Spinal cord (tissue), 10 donors: ENCODE measurements around the gene MSMB. TPM values are rescaled to one million over a fixed set of nuclear protein-coding genes. Genes with fewer than 3 reads are reported as not detected.
"Not testable (repeated sequence)": the region's sequence is repeated elsewhere in the genome, so short reads cannot be mapped to it uniquely, and the experiment has no call there.

Experiments
- DNase-seq, 6 donors: peaks; one replicate each; pipeline versions ENCODE4 v3.0.0 to v3.0.0-alpha.2; 2013 to 2015; ENCODE audit warnings: low spot score in 6 of 6, low read depth in 4 of 6
- H3K27ac ChIP-seq: one replicate; pipeline ENCODE4 v1.5.1; 2013; ENCODE audit warnings: low read depth, low read length, control low read depth
- H3K27me3 ChIP-seq: one replicate; pipeline ENCODE4 v1.6.1; 2013; ENCODE audit warnings: low read length; ENCODE audit not compliant: control insufficient read depth, insufficient read depth
- H3K36me3 ChIP-seq: one replicate; pipeline ENCODE4 v1.6.1; 2013; ENCODE audit warnings: low read length; ENCODE audit not compliant: control insufficient read depth, insufficient read depth
- H3K4me1 ChIP-seq: one replicate; pipeline ENCODE4 v1.6.1; 2013; ENCODE audit warnings: low read length; ENCODE audit not compliant: control insufficient read depth, insufficient read depth
- H3K4me3 ChIP-seq: one replicate; pipeline ENCODE4 v1.5.1; 2013; ENCODE audit warnings: low read depth, low read length, control low read depth
- H3K9me3 ChIP-seq: one replicate; pipeline ENCODE4 v1.6.1; 2013; ENCODE audit warnings: low read length; ENCODE audit not compliant: control insufficient read depth, insufficient read depth
- whole genome bisulfite sequencing: methylation state at CpG from one replicate; pipeline ENCODE4 v1.1.5; 2013; ENCODE audit warnings: missing lambda C conversion rate; ENCODE audit not compliant: insufficient coverage; 5-methylcytosine and 5-hydroxymethylcytosine counted together
- polyA plus RNA-seq, 2 donors: library from polyadenylated mRNA; unstranded; fragments of 120-200 nt; gene quantifications; one replicate each; pipeline ENCODE4 v1.2.1, GENCODE V29; 2013; ENCODE audit not compliant: insufficient read length in 2 of 2
- total RNA-seq, 2 donors: library from RNA; depleted of rRNA in 1 of 2; stranded (reverse); fragments of 120-200 nt in 1 of 2; fragments of >200 nt in 1 of 2; gene quantifications; one replicate each; pipeline versions ENCODE4 v1.2.3 to v1.2.4, GENCODE V29; 2013 to 2014
- donor health status: healthy.

MSMB gene
- total and polyA plus RNA-seq, 4 donors: not detected

DNA sequence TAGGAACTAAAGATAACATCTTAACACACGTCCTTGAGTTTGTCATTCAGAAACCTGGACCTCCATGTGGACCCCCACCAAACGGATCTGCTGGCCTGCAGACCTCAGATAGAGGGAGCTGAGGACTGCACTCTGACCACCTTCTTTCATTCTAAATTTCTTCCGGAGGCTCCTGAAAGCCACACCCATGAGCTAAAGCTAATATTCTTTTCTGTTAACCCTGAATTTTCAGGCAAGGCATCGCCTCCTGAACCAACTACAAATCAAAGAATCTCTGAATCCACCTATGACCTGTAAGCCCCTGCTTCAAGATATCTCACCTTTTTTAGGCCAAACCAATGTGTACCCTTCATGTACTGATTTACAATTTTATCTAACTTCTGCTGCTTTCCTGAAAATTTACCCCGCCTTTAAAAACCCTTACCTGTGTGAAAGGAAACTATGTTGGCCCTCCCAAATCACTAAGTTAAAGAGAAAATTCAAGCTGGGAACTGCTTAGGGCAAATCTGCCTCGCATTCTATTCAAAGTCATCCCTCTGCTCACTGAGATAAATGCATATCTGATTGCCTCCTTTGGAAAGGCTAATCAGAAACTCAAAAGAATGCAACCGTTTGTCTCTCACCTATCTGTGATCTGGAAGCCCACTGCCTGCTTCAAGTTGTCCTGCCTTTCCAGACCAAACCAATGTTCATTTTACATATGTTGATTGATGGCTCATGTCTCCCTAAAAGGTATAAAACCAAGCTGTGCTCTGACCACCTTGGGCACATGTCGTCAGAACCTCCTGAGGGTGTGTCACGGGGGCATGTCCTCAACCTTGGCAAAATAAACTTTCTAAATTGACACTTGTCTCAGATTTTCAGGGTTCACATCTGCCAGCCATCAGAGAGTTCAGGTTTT lies 7.7 kb upstream of the MSMB start:
- Histone ChIP-seq H3K4me3 (no peak overlapping the region), H3K4me1 (no peaks in the 10 kb centered on the region), H3K27ac (no peak overlapping the region), H3K36me3 (no peaks in the 10 kb centered on the region), H3K9me3 (no peaks in the 10 kb centered on the region), H3K27me3 (no peaks in the 10 kb centered on the region)
- no peak for DNase-seq
- WGBS: 66% methylated on average over 8 of the region's 9 CpGs

DNA sequence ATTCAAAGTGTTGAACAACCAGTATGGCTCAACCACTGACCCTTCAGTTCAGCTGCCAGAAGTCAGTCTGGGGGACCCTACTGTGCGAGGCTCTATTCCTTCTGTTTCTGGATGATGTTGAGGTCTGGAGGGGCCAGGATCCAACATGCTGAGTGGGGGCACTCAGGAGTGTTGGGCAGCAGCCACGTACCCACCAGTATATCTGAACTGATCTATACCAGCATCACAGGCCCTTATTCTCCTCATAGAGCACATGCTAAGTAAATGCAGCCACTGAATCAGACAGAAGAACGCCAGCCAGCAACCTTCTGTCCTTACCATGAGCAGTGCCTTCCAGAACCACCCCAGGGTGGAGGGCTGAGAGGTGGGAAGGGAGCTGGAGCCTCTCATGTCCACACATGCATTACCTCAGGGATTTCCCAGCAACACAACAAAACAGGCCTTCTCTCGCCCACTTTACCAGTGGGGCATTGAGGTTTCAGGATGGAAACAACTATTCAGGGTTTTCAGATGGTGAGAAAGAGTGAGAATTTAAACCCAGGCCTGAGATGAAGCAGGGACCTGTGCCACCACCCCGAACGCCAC lies 6.8 kb upstream of the MSMB start:
- WGBS: 83% methylated on average over 4 of the region's 6 CpGs
- H3K4me3 ChIP-seq: no peak overlapping the region
- no peaks in the 10 kb centered on the region for H3K9me3 ChIP-seq
- no peak overlapping the region for H3K27ac ChIP-seq
- no peaks in the 10 kb centered on the region for H3K4me1 ChIP-seq
- H3K36me3 ChIP-seq: no peaks in the 10 kb centered on the region
- no peaks in the 10 kb centered on the region for H3K27me3 ChIP-seq
- DNase-seq: no peak

DNA sequence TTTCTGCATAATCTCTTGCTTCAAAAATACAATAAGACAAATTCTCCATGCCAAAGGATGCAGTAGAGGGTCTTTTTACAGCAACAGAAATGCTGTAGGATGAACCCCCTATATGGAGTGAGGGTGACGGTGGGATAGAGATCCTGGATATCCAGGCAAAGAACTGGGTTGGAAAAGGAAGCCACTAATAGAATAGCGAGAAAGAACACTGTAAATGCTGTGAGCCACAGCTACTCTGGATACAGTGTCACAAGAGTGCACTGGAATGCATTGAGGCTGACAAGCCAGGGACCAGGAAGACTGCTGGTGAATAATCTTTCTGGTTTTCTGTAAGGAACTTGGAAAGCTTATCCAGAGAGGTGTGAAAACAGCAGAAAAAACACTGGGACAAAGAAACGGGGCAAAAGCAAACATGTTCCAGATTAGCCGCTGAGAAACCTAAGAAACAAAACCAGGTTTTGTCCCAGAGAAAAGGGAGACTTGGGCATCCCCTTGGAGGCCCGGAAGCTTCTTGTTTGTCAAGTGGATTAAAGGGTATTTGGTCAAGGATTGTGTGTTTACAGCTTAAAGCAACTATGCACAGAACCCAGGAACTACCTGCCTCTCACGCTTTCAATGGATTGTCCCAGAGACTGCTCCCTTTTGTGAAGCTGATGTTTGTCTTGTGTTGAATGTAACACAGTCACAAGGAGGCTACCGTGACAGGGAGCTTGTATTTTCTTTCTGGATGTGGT lies 6.2 kb upstream of the MSMB start:
- Histone ChIP-seq H3K27ac (no peak overlapping the region), H3K9me3 (no peaks in the 10 kb centered on the region), H3K4me1 (no peaks in the 10 kb centered on the region), H3K36me3 (no peaks in the 10 kb centered on the region), H3K27me3 (no peaks in the 10 kb centered on the region), H3K4me3 (no peak overlapping the region)
- DNase-seq: no peak
- WGBS: 65% methylated on average over 5 of the region's 7 CpGs

DNA sequence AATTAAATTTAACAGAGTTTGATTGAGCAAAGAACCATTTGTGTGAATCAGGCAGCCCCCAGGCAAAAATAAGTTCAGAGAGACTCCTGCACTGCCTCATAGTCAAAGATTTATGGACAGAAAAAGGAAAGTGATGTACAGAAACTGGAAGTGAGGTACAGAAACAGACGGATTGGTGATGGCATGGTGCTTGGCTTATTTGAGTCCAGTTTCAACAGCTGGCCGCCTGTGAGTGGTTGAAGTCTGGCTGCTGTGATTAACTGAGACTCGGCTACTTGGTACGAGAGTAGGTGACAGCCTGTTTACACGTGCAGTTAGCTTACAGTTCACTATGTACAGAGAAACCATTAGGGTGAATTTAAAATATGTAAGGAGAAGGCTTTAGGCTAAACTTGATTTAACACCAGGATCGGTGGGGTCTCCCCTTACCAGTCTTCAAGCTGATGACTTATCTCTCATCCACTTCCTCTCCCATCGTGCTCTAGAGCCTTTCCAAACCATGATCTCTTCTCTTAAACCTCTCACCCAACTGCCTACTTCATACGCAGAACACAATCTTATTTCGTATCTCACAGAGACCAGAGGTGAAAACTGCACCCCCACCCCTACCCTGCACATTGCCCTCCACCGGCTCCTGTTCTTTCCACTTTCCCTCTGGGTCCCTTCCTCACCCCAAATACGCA lies 5.0 kb upstream of the MSMB start:
- 63% methylated on average over 7 of the region's 11 CpGs for WGBS
- H3K36me3 ChIP-seq: no peaks in the 10 kb centered on the region
- no peaks in the 10 kb centered on the region for H3K9me3 ChIP-seq
- H3K4me3 ChIP-seq: no peak overlapping the region
- no peaks in the 10 kb centered on the region for H3K27me3 ChIP-seq
- DNase-seq: peak in 1 of 6 donors; percentile 53
- H3K4me1 ChIP-seq: no peaks in the 10 kb centered on the region
- H3K27ac ChIP-seq: no peak overlapping the region

DNA sequence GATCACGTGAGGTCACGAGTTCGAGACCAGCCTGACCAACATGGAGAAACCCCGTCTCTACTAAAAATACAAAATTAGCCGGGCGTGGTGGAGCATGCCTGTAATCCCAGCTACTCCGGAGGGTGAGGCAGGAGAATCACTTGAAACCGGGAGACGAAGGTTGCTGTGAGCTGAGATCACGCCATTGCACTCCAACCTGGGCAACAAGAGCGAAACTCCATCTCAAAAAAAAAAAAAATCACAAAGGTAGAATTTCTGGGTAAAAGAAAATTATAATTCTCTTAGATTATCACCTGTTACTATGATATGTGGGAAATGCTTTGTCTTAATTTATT lies 3.4 kb upstream of the MSMB start:
- not testable (repeated sequence) for H3K4me3 ChIP-seq, H3K4me1 ChIP-seq, H3K36me3 ChIP-seq, H3K27ac ChIP-seq, H3K27me3 ChIP-seq, DNase-seq, H3K9me3 ChIP-seq
- 100% methylated on average over 5 of the region's 11 CpGs for WGBS

DNA sequence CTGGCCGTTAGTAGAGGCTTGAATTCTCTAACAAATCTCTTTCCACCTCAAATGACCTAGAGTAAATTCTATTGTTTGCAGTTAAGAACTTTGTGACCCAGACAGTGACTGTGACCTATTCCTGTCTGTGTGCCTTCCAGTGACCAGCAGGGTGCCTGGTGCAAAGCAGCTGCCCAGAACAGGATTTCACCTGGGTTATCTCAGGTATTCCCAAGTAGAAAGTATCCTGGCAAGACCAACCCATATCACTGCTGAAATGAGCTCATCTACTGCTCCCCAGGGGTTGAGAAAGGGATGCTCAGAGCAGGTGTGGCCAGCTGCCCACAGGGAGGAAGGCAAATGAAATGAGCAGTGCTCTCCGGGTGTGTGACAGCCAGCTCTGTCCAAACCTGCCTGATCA lies 2.1 kb upstream of the MSMB start:
- Histone ChIP-seq H3K4me3 (no peak overlapping the region), H3K27me3 (no peaks in the 10 kb centered on the region), H3K36me3 (no peaks in the 10 kb centered on the region), H3K9me3 (no peaks in the 10 kb centered on the region), H3K27ac (no peak overlapping the region), H3K4me1 (no peaks in the 10 kb centered on the region)
- 0% methylated on average over 1 of the region's 2 CpGs for WGBS
- no peak for DNase-seq

DNA sequence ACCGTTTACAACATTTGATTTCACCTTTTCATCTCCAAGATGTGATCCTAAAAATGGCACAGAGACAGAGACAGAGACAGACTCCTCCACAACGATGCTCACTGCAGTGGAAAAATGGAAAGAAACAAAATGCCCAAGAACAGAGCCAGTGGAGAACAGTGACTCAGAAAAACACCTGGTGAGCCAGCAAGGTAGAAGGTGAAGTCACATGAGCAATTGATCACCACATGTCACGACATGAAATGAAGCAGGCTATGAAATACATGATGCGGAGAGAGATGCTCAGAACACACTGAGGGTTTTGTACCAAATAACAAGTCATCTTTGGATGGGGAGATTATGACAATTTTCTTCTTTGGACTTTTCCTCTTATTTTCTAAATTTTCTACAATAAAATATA lies 3.5 kb downstream of the MSMB start:
- no peak for DNase-seq

DNA sequence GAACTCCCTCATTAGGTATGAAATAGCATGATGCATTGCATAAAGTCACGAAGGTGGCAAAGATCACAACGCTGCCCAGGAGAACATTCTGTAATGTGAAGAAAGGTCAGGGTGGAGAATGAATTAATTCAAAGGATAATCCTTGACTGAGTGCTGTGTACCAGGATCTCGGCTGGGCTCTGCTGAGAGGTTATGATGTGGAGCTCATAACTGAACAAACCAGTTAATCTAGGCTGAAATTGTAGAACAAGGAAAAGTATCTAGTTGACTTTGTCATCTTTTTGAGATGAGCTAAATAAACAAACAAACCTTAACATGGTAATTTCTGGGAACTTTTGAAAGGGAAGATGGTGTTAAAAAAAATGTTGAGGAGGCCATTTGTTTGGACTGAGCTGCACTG lies 6.1 kb downstream of the MSMB start:
- Histone ChIP-seq H3K4me3 (no peak overlapping the region), H3K36me3 (no peaks in the 10 kb centered on the region), H3K9me3 (no peaks in the 10 kb centered on the region), H3K27me3 (no peaks in the 10 kb centered on the region), H3K4me1 (no peaks in the 10 kb centered on the region), H3K27ac (no peak overlapping the region)
- DNase-seq: no peak
- 86% methylated on average over 2 of the region's 3 CpGs for WGBS

More for the DNA sequence above, 3.5 kb downstream of the MSMB start:
- Histone ChIP-seq H3K27ac (no peak overlapping the region), H3K9me3 (no peaks in the 10 kb centered on the region), H3K36me3 (no peaks in the 10 kb centered on the region), H3K4me3 (no peak overlapping the region), H3K27me3 (no peaks in the 10 kb centered on the region), H3K4me1 (no peaks in the 10 kb centered on the region)
- WGBS: 86% methylated on average over 1 of the region's 4 CpGs

DNA sequence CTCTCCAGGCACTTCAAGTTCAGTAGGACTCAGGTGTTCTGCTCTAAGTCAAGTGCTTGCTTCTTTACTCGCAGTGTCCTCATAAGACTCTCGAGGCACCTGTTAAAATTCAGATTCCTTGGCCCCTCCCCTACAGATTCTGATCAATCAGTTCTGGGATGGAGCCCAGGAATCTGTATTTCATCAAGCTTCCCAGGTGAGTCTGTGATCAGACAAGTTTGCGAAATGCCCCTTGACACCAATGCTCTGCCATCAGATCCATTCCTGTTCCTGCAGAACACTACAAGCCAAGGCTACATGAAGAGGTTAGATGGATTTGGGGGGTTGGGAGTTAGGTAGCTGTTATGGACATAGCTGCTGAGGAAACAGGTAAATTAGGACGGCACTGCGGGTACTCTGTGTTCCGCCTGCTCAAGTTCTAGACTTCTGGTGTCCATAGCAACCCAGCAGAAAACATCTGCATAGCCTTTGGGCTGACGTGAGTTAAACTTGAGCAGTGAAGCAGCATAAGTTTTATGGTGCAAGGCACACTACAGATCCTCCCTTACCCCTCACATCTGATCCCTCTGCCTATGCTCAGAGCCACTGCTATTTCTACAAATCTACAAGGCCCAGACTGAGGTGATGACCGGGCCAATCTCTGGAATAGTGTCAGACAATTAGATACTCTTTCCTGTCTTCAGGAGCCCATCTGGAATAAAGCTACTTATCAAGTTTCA lies 8.8 kb downstream of the MSMB start:
- Histone ChIP-seq H3K27ac (no peak overlapping the region), H3K4me3 (no peak overlapping the region), H3K36me3 (no peaks in the 10 kb centered on the region), H3K4me1 (no peaks in the 10 kb centered on the region), H3K27me3 (no peaks in the 10 kb centered on the region), H3K9me3 (no peaks in the 10 kb centered on the region)
- no peak for DNase-seq
- WGBS: 62% methylated on average over 6 of the region's 8 CpGs
